ENCODE results near the gene TGFB1I1. TPM values are rescaled to one million over a fixed set of nuclear protein-coding genes. Genes with fewer than 3 reads are reported as not detected.

The TGFB1I1 gene
- total and polyA plus RNA-seq, 2 of the 13 experiments (the other 11 are each of a cell fraction or from before 2014, with no cell fraction given), result 0.80 to 2.9 TPM

DNA sequence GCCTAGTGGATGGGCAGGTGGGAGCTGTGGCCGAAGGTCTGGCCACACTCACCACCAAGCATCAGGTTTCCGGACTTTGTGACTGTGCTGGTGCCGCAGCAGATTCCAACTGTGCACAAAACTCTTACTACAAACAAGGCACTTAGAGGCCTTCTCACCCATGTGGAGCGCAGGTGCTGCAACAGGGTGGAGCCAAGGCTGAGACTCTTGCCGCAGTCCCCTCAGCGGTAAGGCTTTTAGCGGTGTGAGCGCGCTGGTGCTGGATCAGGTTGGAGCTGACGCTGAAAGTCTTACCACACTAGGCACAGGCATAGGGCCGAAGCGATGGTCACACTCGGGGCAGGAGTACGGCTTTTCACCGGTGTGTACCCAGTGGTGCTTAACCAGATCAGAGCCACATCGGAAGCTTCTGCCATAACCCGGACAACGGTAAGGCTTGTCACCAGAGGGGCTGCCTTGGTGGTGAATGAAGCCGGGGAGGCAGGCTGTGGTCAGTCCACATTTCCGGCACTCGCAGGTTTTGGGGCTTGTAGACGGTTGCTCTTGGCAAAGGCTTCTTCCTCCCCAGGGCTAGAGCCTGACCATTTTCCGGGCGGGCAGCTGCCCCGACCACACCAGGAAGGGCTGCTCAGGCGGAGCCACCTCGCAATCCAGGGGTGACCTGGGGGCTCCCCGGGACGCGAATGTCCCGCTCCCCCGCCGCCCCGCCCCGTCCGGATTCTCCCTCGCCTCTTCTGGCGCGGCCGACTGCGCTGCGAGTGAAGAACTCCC lies 13.7 kb upstream of the TGFB1I1 start (continued):
- TF ChIP-seq, protein P1, sequence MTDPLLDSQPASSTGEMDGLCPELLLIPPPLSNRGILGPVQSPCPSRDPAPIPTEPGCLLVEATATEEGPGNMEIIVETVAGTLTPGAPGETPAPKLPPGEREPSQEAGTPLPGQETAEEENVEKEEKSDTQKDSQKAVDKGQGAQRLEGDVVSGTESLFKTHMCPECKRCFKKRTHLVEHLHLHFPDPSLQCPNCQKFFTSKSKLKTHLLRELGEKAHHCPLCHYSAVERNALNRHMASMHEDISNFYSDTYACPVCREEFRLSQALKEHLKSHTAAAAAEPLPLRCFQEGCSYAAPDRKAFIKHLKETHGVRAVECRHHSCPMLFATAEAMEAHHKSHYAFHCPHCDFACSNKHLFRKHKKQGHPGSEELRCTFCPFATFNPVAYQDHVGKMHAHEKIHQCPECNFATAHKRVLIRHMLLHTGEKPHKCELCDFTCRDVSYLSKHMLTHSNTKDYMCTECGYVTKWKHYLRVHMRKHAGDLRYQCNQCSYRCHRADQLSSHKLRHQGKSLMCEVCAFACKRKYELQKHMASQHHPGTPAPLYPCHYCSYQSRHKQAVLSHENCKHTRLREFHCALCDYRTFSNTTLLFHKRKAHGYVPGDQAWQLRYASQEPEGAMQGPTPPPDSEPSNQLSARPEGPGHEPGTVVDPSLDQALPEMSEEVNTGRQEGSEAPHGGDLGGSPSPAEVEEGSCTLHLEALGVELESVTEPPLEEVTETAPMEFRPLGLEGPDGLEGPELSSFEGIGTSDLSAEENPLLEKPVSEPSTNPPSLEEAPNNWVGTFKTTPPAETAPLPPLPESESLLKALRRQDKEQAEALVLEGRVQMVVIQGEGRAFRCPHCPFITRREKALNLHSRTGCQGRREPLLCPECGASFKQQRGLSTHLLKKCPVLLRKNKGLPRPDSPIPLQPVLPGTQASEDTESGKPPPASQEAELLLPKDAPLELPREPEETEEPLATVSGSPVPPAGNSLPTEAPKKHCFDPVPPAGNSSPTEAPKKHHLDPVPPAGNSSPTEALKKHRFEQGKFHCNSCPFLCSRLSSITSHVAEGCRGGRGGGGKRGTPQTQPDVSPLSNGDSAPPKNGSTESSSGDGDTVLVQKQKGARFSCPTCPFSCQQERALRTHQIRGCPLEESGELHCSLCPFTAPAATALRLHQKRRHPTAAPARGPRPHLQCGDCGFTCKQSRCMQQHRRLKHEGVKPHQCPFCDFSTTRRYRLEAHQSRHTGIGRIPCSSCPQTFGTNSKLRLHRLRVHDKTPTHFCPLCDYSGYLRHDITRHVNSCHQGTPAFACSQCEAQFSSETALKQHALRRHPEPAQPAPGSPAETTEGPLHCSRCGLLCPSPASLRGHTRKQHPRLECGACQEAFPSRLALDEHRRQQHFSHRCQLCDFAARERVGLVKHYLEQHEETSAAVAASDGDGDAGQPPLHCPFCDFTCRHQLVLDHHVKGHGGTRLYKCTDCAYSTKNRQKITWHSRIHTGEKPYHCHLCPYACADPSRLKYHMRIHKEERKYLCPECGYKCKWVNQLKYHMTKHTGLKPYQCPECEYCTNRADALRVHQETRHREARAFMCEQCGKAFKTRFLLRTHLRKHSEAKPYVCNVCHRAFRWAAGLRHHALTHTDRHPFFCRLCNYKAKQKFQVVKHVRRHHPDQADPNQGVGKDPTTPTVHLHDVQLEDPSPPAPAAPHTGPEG (CRISPR knock-in tag; IDR thresholded peaks at IDR 0.05), result no peak
- TF ChIP-seq, protein P2, sequence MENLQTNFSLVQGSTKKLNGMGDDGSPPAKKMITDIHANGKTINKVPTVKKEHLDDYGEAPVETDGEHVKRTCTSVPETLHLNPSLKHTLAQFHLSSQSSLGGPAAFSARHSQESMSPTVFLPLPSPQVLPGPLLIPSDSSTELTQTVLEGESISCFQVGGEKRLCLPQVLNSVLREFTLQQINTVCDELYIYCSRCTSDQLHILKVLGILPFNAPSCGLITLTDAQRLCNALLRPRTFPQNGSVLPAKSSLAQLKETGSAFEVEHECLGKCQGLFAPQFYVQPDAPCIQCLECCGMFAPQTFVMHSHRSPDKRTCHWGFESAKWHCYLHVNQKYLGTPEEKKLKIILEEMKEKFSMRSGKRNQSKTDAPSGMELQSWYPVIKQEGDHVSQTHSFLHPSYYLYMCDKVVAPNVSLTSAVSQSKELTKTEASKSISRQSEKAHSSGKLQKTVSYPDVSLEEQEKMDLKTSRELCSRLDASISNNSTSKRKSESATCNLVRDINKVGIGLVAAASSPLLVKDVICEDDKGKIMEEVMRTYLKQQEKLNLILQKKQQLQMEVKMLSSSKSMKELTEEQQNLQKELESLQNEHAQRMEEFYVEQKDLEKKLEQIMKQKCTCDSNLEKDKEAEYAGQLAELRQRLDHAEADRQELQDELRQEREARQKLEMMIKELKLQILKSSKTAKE (CRISPR knock-in tag; IDR thresholded peaks at IDR 0.05; ENCODE audit: borderline replicate concordance), result no peak; the same call in 1 of the 2 replicates
- TF ChIP-seq KDM3A (CRISPR knock-in tag; IDR thresholded peaks at IDR 0.05; ENCODE audit: low read depth) (peak; percentile 8; the same call in 1 of the 2 replicates), CREBL2 (CRISPR knock-in tag; IDR thresholded peaks at IDR 0.05; ENCODE audit: borderline replicate concordance) (peak; percentile 85), NR3C1 (CRISPR knock-in tag; IDR thresholded peaks at IDR 0.05) (no peak), ZNF460 (CRISPR knock-in tag; IDR thresholded peaks at IDR 0.05; ENCODE audit: borderline replicate concordance) (no peak; the same call in 1 of the 2 replicates), POLR2AphosphoS5 (IDR thresholded peaks at IDR 0.05; ENCODE audit: low read depth, low read length) (peak; percentile 74), ZNF878 (CRISPR knock-in tag; IDR thresholded peaks at IDR 0.05) (peak; percentile 15; the same call in 1 of the 2 replicates), ELF1 (CRISPR knock-in tag; IDR thresholded peaks at IDR 0.05) (peak; percentile 80; the same call in 1 of the 2 replicates), YEATS4 (CRISPR knock-in tag; IDR thresholded peaks at IDR 0.05; ENCODE audit: borderline replicate concordance) (peak; percentile 82), ZFYVE20 (CRISPR knock-in tag; IDR thresholded peaks at IDR 0.05; ENCODE audit: borderline replicate concordance, low read depth) (no peak), PAXIP1 (CRISPR knock-in tag; conservative IDR thresholded peaks at IDR 0.05) (peak; percentile 89), KMT2B (CRISPR knock-in tag; IDR thresholded peaks at IDR 0.05) (peak; percentile 62; the same call in 1 of the 2 replicates)
- TF ChIP-seq, protein P3, sequence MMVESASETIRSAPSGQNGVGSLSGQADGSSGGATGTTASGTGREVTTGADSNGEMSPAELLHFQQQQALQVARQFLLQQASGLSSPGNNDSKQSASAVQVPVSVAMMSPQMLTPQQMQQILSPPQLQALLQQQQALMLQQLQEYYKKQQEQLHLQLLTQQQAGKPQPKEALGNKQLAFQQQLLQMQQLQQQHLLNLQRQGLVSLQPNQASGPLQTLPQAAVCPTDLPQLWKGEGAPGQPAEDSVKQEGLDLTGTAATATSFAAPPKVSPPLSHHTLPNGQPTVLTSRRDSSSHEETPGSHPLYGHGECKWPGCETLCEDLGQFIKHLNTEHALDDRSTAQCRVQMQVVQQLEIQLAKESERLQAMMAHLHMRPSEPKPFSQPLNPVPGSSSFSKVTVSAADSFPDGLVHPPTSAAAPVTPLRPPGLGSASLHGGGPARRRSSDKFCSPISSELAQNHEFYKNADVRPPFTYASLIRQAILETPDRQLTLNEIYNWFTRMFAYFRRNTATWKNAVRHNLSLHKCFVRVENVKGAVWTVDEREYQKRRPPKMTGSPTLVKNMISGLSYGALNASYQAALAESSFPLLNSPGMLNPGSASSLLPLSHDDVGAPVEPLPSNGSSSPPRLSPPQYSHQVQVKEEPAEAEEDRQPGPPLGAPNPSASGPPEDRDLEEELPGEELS (CRISPR knock-in tag; IDR thresholded peaks at IDR 0.05), result peak; percentile 70; the same call in 1 of the 2 replicates
